Neural cell (in vitro differentiated cells): ENCODE measurements around the gene ST3GAL3. TPM values are rescaled to one million over a fixed set of nuclear protein-coding genes. Genes with fewer than 3 reads are reported as not detected.

Source experiments
- H2AFZ ChIP-seq: fragments of 200-600, 300-800 bp; sonication (generic), shearing (Covaris generic); 2 replicates; pipeline ENCODE4 v1.6.0; 2014; ENCODE audit warnings: low read depth, mild to moderate bottlenecking, antibody characterized with exemption, low read length, moderate library complexity
- H3F3A ChIP-seq: fragments of 200-600 bp; shearing (Covaris generic); 2 replicates; pipeline ENCODE4 v1.6.1; 2016; ENCODE audit warnings: mild to moderate bottlenecking, moderate library complexity, mixed read lengths, antibody characterized with exemption, low read length; ENCODE audit not compliant: insufficient read depth, poor library complexity, severe bottlenecking
- H3K27ac ChIP-seq: fragments of 200-600, 300-800 bp; sonication (generic), shearing (Covaris generic); 2 replicates; pipeline ENCODE4 v1.5.1; 2014; ENCODE audit warnings: mild to moderate bottlenecking, low read length, moderate library complexity
- H3K27me3 ChIP-seq: fragments of 300-800, 200-600 bp; sonication (generic), shearing (Covaris generic); 2 replicates; pipeline ENCODE4 v1.6.0; 2014; ENCODE audit warnings: mild to moderate bottlenecking, low read depth, low read length, moderate library complexity; ENCODE audit not compliant: insufficient read depth
- H3K36me3 ChIP-seq: fragments of 300-800, 200-600 bp; sonication (generic), shearing (Covaris generic); 2 replicates; pipeline ENCODE4 v1.5.1; 2014; ENCODE audit warnings: mild to moderate bottlenecking, antibody characterized with exemption, low read length, moderate library complexity; ENCODE audit not compliant: insufficient read depth
- H3K4me2 ChIP-seq: fragments of 300-800, 200-600 bp; sonication (generic), shearing (Covaris generic); 2 replicates; pipeline ENCODE4 v1.6.0; 2014; ENCODE audit warnings: mild to moderate bottlenecking, low read length
- H3K4me3 ChIP-seq: fragments of 300-800, 200-600 bp; sonication (generic), shearing (Covaris generic); 2 replicates; pipeline ENCODE4 v1.5.1; 2014; ENCODE audit warnings: mild to moderate bottlenecking, low read length, moderate library complexity
- H3K79me2 ChIP-seq: fragments of 200-600 bp; shearing (Covaris generic); replicated peaks from 2 replicates; pipeline ENCODE4 v1.6.0; 2014; ENCODE audit warnings: mild to moderate bottlenecking, low read length, moderate library complexity; ENCODE audit not compliant: insufficient read depth
- H3K9ac ChIP-seq: fragments of 300-800, 200-600 bp; sonication (generic), shearing (Covaris generic); 2 replicates; pipeline ENCODE4 v1.6.1; 2016; ENCODE audit warnings: mild to moderate bottlenecking, low read length, mixed read lengths
- H3K9me2 ChIP-seq: fragments of 200-600 bp; shearing (Covaris generic); 2 replicates; pipeline ENCODE4 v1.6.1; 2016; ENCODE audit warnings: mild to moderate bottlenecking, low read length, mixed read lengths; ENCODE audit not compliant: insufficient read depth
- H3K9me3 ChIP-seq: fragments of 200-600, 300-800 bp; sonication (generic), shearing (Covaris generic); 2 replicates; pipeline ENCODE4 v1.6.1; 2016; ENCODE audit warnings: mild to moderate bottlenecking, mixed run types, low read length, moderate library complexity, mixed read lengths
- H4K20me1 ChIP-seq: fragments of 200-600 bp; shearing (Covaris generic); 2 replicates; pipeline ENCODE4 v1.6.1; 2016; ENCODE audit warnings: mild to moderate bottlenecking, mixed run types; ENCODE audit not compliant: insufficient read depth
- EP300 ChIP-seq: fragments of 450-650 bp; conservative IDR thresholded peaks from 2 replicates; pipeline ENCODE4 v1.6.1; 2014; ENCODE audit warnings: antibody characterized with exemption, mild to moderate bottlenecking, moderate library complexity; ENCODE audit not compliant: poor library complexity, severe bottlenecking
- EZH2 ChIP-seq: fragments of 200-600, 300-800 bp; shearing (Covaris generic), sonication (generic); IDR thresholded peaks from 2 replicates; pipeline ENCODE4 v1.6.1; 2014; ENCODE audit warnings: antibody characterized with exemption, low read length, borderline replicate concordance, mild to moderate bottlenecking; ENCODE audit not compliant: insufficient read depth, poor library complexity, severe bottlenecking
- MXI1 ChIP-seq: fragments of 450-650 bp; conservative IDR thresholded peaks from 2 replicates; pipeline ENCODE4 v1.6.1; 2014; ENCODE audit warnings: antibody characterized with exemption, mild to moderate bottlenecking; ENCODE audit not compliant: poor library complexity, severe bottlenecking
- POLR2AphosphoS5 ChIP-seq: IDR thresholded peaks from 2 replicates; pipeline ENCODE4 v1.6.1; 2012
- RAD21 ChIP-seq: fragments of 450-650 bp; conservative IDR thresholded peaks from 2 replicates; pipeline ENCODE4 v1.6.1; 2014; ENCODE audit warnings: antibody characterized with exemption, mild to moderate bottlenecking, moderate library complexity
- SMC3 ChIP-seq: fragments of 450-650 bp; conservative IDR thresholded peaks from 2 replicates; pipeline ENCODE4 v1.6.1; 2014; ENCODE audit warnings: antibody characterized with exemption, mild to moderate bottlenecking, moderate library complexity; ENCODE audit not compliant: poor library complexity
- TAF1 ChIP-seq: IDR thresholded peaks from 2 replicates; pipeline ENCODE4 v1.6.1; 2012; ENCODE audit warnings: low read depth
- polyA plus RNA-seq: library from polyadenylated mRNA; depleted of rRNA; stranded (reverse); fragments of >200 nt; gene quantifications from 2 replicates; pipeline ENCODE4 v1.2.3, GENCODE V29; 2014
- TF ChIP-seq, protein P1 (sequence below): IDR thresholded peaks from 2 replicates; pipeline ENCODE4 v1.6.1; 2012; ENCODE audit warnings: borderline replicate concordance
- TF ChIP-seq, protein P2 (sequence below): fragments of 450-650 bp; IDR thresholded peaks from 2 replicates; pipeline ENCODE4 v1.5.1; 2014; ENCODE audit warnings: antibody characterized with exemption, mild to moderate bottlenecking, moderate library complexity; ENCODE audit not compliant: poor library complexity, severe bottlenecking

Gene ST3GAL3
- polyA plus RNA-seq, 1 donor from 2014 or later = 36.8 TPM

DNA sequence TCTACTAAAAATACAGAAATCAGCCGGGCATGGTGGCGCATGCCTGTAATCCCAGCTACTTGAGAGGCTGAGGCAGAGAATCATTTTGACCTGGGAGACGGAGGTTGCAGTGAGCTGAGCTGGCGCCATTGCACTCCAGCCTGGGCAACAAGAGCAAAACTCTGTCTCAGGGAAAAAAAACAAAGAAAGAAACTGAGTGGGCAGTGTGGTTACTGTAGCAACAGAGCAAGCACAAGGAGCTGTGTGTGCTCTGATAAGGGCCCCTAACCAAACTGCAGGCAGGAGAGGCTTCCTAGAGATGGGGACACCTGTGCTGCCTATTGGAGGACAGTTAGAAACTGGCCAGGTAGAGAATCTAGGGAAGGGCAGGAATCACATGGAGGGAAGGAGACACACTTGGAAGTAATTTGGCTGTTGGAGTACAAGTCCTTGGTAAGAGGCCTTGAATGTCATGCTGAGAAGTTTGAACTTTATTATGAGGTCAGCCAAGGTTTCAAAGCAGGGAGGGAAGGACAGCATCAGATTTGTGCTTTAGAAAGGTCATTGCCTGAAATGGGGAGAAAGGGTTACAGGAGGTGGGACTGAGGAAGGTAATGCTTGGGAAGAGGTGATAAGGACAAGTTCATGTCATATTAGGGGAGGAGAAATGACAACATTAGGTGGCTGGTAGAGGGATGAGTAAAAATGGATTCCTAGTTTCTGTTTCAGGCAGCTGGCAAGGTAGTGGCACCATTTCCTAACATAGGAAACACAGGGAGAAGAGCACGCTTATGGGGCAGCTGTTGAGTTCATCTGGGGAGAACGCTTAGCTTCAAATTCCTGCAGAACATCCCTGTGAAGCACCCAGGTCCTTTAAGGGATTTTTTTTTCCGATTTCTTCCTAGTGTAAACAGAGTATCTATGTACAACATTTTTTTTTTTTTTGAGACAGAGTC, 157.0 kb downstream of the ST3GAL3 start:
- no peaks in the 10 kb centered on the region for H3K9me3 ChIP-seq
- no peaks in the 10 kb centered on the region for H3F3A ChIP-seq
- H3K27me3 ChIP-seq = no peaks in the 10 kb centered on the region
- no peak overlapping the region for H2AFZ ChIP-seq
- H3K79me2 ChIP-seq = no peaks in the 10 kb centered on the region
- no peaks in the 10 kb centered on the region for H3K36me3 ChIP-seq
- no peak for TF ChIP-seq EZH2
- no peak for TF ChIP-seq MXI1
- TF ChIP-seq POLR2AphosphoS5 = no peak
- TF ChIP-seq SMC3 = no peak
- no peak for TF ChIP-seq EP300
- TF ChIP-seq RAD21 = no peak
- TF ChIP-seq, protein P1, sequence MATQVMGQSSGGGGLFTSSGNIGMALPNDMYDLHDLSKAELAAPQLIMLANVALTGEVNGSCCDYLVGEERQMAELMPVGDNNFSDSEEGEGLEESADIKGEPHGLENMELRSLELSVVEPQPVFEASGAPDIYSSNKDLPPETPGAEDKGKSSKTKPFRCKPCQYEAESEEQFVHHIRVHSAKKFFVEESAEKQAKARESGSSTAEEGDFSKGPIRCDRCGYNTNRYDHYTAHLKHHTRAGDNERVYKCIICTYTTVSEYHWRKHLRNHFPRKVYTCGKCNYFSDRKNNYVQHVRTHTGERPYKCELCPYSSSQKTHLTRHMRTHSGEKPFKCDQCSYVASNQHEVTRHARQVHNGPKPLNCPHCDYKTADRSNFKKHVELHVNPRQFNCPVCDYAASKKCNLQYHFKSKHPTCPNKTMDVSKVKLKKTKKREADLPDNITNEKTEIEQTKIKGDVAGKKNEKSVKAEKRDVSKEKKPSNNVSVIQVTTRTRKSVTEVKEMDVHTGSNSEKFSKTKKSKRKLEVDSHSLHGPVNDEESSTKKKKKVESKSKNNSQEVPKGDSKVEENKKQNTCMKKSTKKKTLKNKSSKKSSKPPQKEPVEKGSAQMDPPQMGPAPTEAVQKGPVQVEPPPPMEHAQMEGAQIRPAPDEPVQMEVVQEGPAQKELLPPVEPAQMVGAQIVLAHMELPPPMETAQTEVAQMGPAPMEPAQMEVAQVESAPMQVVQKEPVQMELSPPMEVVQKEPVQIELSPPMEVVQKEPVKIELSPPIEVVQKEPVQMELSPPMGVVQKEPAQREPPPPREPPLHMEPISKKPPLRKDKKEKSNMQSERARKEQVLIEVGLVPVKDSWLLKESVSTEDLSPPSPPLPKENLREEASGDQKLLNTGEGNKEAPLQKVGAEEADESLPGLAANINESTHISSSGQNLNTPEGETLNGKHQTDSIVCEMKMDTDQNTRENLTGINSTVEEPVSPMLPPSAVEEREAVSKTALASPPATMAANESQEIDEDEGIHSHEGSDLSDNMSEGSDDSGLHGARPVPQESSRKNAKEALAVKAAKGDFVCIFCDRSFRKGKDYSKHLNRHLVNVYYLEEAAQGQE = no peak
- TF ChIP-seq TAF1 = no peak
- TF ChIP-seq, protein P2, sequence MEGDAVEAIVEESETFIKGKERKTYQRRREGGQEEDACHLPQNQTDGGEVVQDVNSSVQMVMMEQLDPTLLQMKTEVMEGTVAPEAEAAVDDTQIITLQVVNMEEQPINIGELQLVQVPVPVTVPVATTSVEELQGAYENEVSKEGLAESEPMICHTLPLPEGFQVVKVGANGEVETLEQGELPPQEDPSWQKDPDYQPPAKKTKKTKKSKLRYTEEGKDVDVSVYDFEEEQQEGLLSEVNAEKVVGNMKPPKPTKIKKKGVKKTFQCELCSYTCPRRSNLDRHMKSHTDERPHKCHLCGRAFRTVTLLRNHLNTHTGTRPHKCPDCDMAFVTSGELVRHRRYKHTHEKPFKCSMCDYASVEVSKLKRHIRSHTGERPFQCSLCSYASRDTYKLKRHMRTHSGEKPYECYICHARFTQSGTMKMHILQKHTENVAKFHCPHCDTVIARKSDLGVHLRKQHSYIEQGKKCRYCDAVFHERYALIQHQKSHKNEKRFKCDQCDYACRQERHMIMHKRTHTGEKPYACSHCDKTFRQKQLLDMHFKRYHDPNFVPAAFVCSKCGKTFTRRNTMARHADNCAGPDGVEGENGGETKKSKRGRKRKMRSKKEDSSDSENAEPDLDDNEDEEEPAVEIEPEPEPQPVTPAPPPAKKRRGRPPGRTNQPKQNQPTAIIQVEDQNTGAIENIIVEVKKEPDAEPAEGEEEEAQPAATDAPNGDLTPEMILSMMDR = no peak
- H3K4me3 ChIP-seq = no peak overlapping the region
- H3K27ac ChIP-seq = no peak overlapping the region
- H4K20me1 ChIP-seq = no peaks in the 10 kb centered on the region
- H3K9ac ChIP-seq = no peak overlapping the region
- no peak overlapping the region for H3K4me2 ChIP-seq
- H3K9me2 ChIP-seq = no peaks in the 10 kb centered on the region

DNA sequence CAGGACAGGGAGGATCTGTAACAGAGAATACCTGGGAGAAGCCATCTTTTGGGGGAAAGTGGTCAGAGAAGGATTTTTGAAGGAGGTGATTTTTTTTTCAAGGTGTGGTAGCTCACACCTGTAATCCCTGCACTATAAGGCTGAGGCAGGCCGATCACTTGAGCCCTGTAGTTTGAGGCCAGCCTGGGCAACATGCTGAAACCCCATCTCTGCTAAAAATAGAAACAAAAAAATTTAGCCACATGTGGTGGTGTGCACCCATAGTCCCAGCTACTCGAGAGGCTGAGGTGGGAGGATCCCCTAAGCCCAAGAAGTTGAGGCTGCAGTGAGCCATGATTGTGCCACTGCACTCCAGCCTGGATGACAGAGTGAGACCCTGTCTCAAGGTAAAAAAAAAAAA, 158.9 kb downstream of the ST3GAL3 start:
- no peak overlapping the region for H3K9ac ChIP-seq
- TF ChIP-seq, protein P2 = no peak
- TF ChIP-seq TAF1 (no peak), EP300 (no peak), RAD21 (no peak), POLR2AphosphoS5 (no peak), EZH2 (no peak), SMC3 (no peak), MXI1 (no peak)
- TF ChIP-seq, protein P1 = no peak
- H3K9me3 ChIP-seq = no peaks in the 10 kb centered on the region
- H3K27ac ChIP-seq = no peak overlapping the region
- no peaks in the 10 kb centered on the region for H3K9me2 ChIP-seq
- no peak overlapping the region for H2AFZ ChIP-seq
- H3K4me2 ChIP-seq = no peak overlapping the region
- H3F3A ChIP-seq = no peaks in the 10 kb centered on the region
- no peaks in the 10 kb centered on the region for H3K36me3 ChIP-seq
- H3K4me3 ChIP-seq = no peak overlapping the region
- no peaks in the 10 kb centered on the region for H3K79me2 ChIP-seq
- H3K27me3 ChIP-seq = no peaks in the 10 kb centered on the region
- H4K20me1 ChIP-seq = no peaks in the 10 kb centered on the region
